ENCODE results near the gene RILPL1. TPM values are rescaled to one million over a fixed set of nuclear protein-coding genes. Genes with fewer than 3 reads are reported as not detected.
"Not testable (repeated sequence)": the region's sequence is repeated elsewhere in the genome, so short reads cannot be mapped to it uniquely, and the experiment has no call there.

Gene RILPL1
- total RNA-seq, 1 donor from 2014 or later: 0.67 TPM

- DNase-seq (no peak), ATAC-seq (ENCODE audit: low read depth) (no peak)
- Mint-ChIP-seq H3K9me3 (peaks cover 4% of the 10 kb centered on the region), H3K27ac (no peak overlapping the region), H3K4me1 (no peaks in the 10 kb centered on the region), H3K27me3 (peaks cover 20% of the 10 kb centered on the region), H3K36me3 (ENCODE audit: low read depth) (no peaks in the 10 kb centered on the region), H3K4me3 (no peak overlapping the region)
- ChIA-PET CTCF (no interaction called here), POLR2A (no interaction called here)
- TF ChIP-seq CTCF (IDR thresholded peaks at IDR 0.05): no peak
- intact Hi-C loops (cut with micrococcal nuclease): loop anchor here (10.0 kb wide), 1 partner anchor 66 kb away; no protein-coding TSS in a partner anchor
Measured at GRCh38 chr12:123550700-123551099, 17.2 kb upstream of the RILPL1 start.

- no peaks in the 10 kb centered on the region for H3K36me3 Mint-ChIP-seq (ENCODE audit: low read depth)
- POLR2A ChIA-PET: no interaction called here
Measured at GRCh38 chr12:123548107-123548506, 14.6 kb upstream of the RILPL1 start.

GRCh38 chr12:123546281-123546680 is 12.8 kb upstream of the RILPL1 start:
- no peak overlapping the region for H3K27ac Mint-ChIP-seq
- no peaks in the 10 kb centered on the region for H3K36me3 Mint-ChIP-seq (ENCODE audit: low read depth)
- CTCF ChIA-PET: no interaction called here
- DNase-seq (no peak), ATAC-seq (ENCODE audit: low read depth) (no peak)
- POLR2A ChIA-PET: no interaction called here
- no peak for TF ChIP-seq CTCF (IDR thresholded peaks at IDR 0.05)
- peaks cover 17% of the 10 kb centered on the region for H3K27me3 Mint-ChIP-seq
- H3K4me3 Mint-ChIP-seq: no peak overlapping the region
- intact Hi-C loops (cut with micrococcal nuclease): no loop called here
- H3K9me3 Mint-ChIP-seq: peaks cover 4% of the 10 kb centered on the region
- H3K4me1 Mint-ChIP-seq: no peaks in the 10 kb centered on the region

More at GRCh38 chr12:123548107-123548506, 14.6 kb upstream of the RILPL1 start:
- intact Hi-C loops (cut with micrococcal nuclease): no loop called here
- TF ChIP-seq CTCF (IDR thresholded peaks at IDR 0.05): no peak
- Mint-ChIP-seq H3K27ac (no peak overlapping the region), H3K4me3 (no peak overlapping the region), H3K9me3 (peaks cover 4% of the 10 kb centered on the region), H3K4me1 (no peaks in the 10 kb centered on the region), H3K27me3 (peaks cover 20% of the 10 kb centered on the region)
- CTCF ChIA-PET: no interaction called here
- no peak for DNase-seq
- no peak for ATAC-seq (ENCODE audit: low read depth)

DNA sequence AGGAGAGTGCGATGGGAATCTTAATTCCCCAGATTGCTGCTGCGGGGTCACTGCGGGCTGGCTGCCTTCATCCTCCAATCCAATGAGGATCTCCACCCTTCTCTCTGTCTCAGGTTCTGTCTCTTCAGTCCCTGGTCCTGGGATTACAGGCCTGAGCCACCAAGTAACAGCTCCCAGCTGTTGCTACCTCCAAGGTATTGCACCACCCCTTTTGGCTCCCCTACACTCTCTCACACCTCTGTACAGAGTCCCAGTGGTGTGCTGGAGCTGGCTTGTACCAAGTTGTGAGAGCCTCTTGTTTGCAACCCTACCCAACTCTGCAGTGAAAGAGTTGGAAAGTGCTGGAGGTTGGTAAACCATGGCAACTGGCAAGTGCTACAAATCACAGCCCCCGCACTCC is 10.0 kb upstream of the RILPL1 start:
- intact Hi-C loops (cut with micrococcal nuclease): no loop called here
- no peak for TF ChIP-seq CTCF (IDR thresholded peaks at IDR 0.05)
- no peak overlapping the region for H3K4me3 Mint-ChIP-seq
- no peaks in the 10 kb centered on the region for H3K36me3 Mint-ChIP-seq (ENCODE audit: low read depth)
- ATAC-seq (ENCODE audit: low read depth) (no peak), DNase-seq (no peak)
- H3K4me1 Mint-ChIP-seq: no peaks in the 10 kb centered on the region
- H3K9me3 Mint-ChIP-seq: peaks cover 4% of the 10 kb centered on the region
- no peak overlapping the region for H3K27ac Mint-ChIP-seq
- ChIA-PET POLR2A (no interaction called here), CTCF (no interaction called here)
- peaks cover 7% of the 10 kb centered on the region for H3K27me3 Mint-ChIP-seq

GRCh38 chr12:123540899-123541662 is 7.6 kb upstream of the RILPL1 start:
- CTCF ChIA-PET: no interaction called here
- no peak for TF ChIP-seq CTCF (IDR thresholded peaks at IDR 0.05)
- no peaks in the 10 kb centered on the region for H3K36me3 Mint-ChIP-seq (ENCODE audit: low read depth)
- peaks cover under 1% of the 10 kb centered on the region for H3K4me1 Mint-ChIP-seq
- DNase-seq (no peak), ATAC-seq (ENCODE audit: low read depth) (no peak)
- POLR2A ChIA-PET: no interaction called here
- H3K27me3 Mint-ChIP-seq: no peaks in the 10 kb centered on the region
- no peak overlapping the region for H3K4me3 Mint-ChIP-seq
- H3K9me3 Mint-ChIP-seq: no peaks in the 10 kb centered on the region
- no peak overlapping the region for H3K27ac Mint-ChIP-seq
- intact Hi-C loops (cut with micrococcal nuclease): no loop called here

DNA sequence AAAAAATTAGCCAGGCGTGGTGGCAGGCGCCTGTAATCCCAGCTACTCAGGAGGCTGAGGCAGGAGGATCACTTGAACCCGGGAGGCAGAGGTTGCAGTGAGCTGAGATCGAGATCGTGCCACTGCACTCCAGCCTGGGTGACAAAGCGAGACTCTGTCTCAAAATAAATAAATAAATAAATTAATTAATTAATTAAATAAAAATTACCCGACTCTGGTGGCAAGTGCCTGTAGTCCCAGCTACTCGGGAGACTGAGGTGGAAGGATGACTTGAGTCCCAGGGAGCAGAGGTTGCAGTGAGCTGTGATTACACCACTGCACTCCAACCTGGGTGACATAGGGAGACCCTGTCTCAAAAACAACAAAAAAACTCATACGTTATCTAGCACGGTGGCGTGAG is 2.4 kb upstream of the RILPL1 start:
- H3K27me3 Mint-ChIP-seq; ATAC-seq (ENCODE audit: low read depth); H3K4me3 Mint-ChIP-seq; H3K36me3 Mint-ChIP-seq (ENCODE audit: low read depth); intact Hi-C loops (cut with micrococcal nuclease); DNase-seq; CTCF ChIA-PET; H3K9me3 Mint-ChIP-seq; H3K27ac Mint-ChIP-seq: not testable (repeated sequence)
- POLR2A ChIA-PET: interaction anchor here (0.7 kb wide), 1 partner anchor 50 kb away, joined by 4 read pairs; no protein-coding TSS in a partner anchor
- peaks cover 20% of the 10 kb centered on the region for H3K4me1 Mint-ChIP-seq

Measured in activated B cell treated with CpG ODN at 0.5 μM for 24 hours (primary cell).